Loucy (cell line): ENCODE measurements around the gene PLEKHG4B.

Experiments
- H2AFZ ChIP-seq: fragments of 200-600 bp; sonication (generic); 2 replicates; pipeline ENCODE4 v1.6.0; 2016; ENCODE audit warnings: antibody characterized with exemption, mild to moderate bottlenecking, low read length, moderate library complexity
- H3F3A ChIP-seq: fragments of 200-600 bp; 2 replicates; pipeline ENCODE4 v1.6.0; 2016; ENCODE audit warnings: antibody characterized with exemption, low read depth, mild to moderate bottlenecking
- H3K27me3 ChIP-seq: fragments of 200-600 bp; sonication (generic); 2 replicates; pipeline ENCODE4 v1.6.1; 2014; ENCODE audit warnings: low read length, mild to moderate bottlenecking; ENCODE audit not compliant: insufficient read depth, poor library complexity, severe bottlenecking
- H3K36me3 ChIP-seq: fragments of 200-600 bp; sonication (generic); 2 replicates; pipeline ENCODE4 v1.6.1; 2016; ENCODE audit warnings: low read length; ENCODE audit not compliant: insufficient read depth
- H3K4me1 ChIP-seq: fragments of 200-600 bp; sonication (generic); 2 replicates; pipeline ENCODE4 v1.5.1; 2014; ENCODE audit warnings: low read length, mild to moderate bottlenecking; ENCODE audit not compliant: insufficient read depth, poor library complexity, severe bottlenecking
- H3K4me2 ChIP-seq: fragments of 200-600 bp; sonication (generic); 2 replicates; pipeline ENCODE4 v1.6.0; 2014; ENCODE audit warnings: antibody characterized with exemption, low read length, low read depth, mild to moderate bottlenecking; ENCODE audit not compliant: poor library complexity, severe bottlenecking
- H3K4me3 ChIP-seq: fragments of 200-600 bp; sonication (generic); 2 replicates; pipeline ENCODE4 v1.5.1; 2014; ENCODE audit warnings: low read length, mild to moderate bottlenecking, mixed read lengths; ENCODE audit not compliant: poor library complexity, severe bottlenecking
- H3K79me2 ChIP-seq: fragments of 200-600 bp; sonication (generic); 2 replicates; pipeline ENCODE4 v1.6.1; 2014; ENCODE audit warnings: low read length; ENCODE audit not compliant: insufficient read depth
- H3K9ac ChIP-seq: fragments of 200-600 bp; sonication (generic); 2 replicates; pipeline ENCODE4 v1.6.0; 2014; ENCODE audit warnings: mild to moderate bottlenecking, low read depth, low read length, moderate library complexity; ENCODE audit not compliant: poor library complexity, severe bottlenecking
- H3K9me2 ChIP-seq: fragments of 200-600 bp; sonication (generic); replicated peaks from 2 replicates; pipeline ENCODE4 v1.6.1; 2016; ENCODE audit warnings: low read depth, low read length, mixed read lengths
- H3K9me3 ChIP-seq: fragments of 200-600 bp; sonication (generic); 2 replicates; pipeline ENCODE4 v1.6.1; 2014; ENCODE audit warnings: mild to moderate bottlenecking, antibody characterized with exemption, low read length, low read depth; ENCODE audit not compliant: insufficient read depth
- H4K20me1 ChIP-seq: fragments of 200-600 bp; sonication (generic); 2 replicates; pipeline ENCODE4 v1.6.0; 2014; ENCODE audit warnings: antibody characterized with exemption, low read length, mild to moderate bottlenecking; ENCODE audit not compliant: insufficient read depth, poor library complexity, severe bottlenecking
- EZH2phosphoT487 ChIP-seq: fragments of 200-600 bp; IDR thresholded peaks from 2 replicates; pipeline ENCODE4 v1.6.1; 2018; ENCODE audit warnings: antibody characterized with exemption, mild to moderate bottlenecking, moderate library complexity, borderline replicate concordance
- TF ChIP-seq, protein P1 (sequence below): fragments of 200-600 bp; sonication (generic); conservative IDR thresholded peaks from 2 replicates; pipeline ENCODE4 v1.5.1; 2014; ENCODE audit warnings: mild to moderate bottlenecking, antibody characterized with exemption, low read length

The PLEKHG4B gene

GRCh38 chr5:89337-90286 is 2.4 kb upstream of the PLEKHG4B start:
- Histone ChIP-seq H3K9me3 (no peaks in the 10 kb centered on the region; the same call in 1 of the 2 replicates), H3K36me3 (no peaks in the 10 kb centered on the region), H3K27me3 (no peaks in the 10 kb centered on the region)

GRCh38 chr5:90590-91547 is 1.1 kb upstream of the PLEKHG4B start:
- no peak overlapping the region for H2AFZ ChIP-seq
- no peaks in the 10 kb centered on the region for H3K27me3 ChIP-seq
- H3K9me2 ChIP-seq, result no peaks in the 10 kb centered on the region
- H3F3A ChIP-seq, result no peaks in the 10 kb centered on the region
- no peak for TF ChIP-seq EZH2phosphoT487
- TF ChIP-seq, protein P1, sequence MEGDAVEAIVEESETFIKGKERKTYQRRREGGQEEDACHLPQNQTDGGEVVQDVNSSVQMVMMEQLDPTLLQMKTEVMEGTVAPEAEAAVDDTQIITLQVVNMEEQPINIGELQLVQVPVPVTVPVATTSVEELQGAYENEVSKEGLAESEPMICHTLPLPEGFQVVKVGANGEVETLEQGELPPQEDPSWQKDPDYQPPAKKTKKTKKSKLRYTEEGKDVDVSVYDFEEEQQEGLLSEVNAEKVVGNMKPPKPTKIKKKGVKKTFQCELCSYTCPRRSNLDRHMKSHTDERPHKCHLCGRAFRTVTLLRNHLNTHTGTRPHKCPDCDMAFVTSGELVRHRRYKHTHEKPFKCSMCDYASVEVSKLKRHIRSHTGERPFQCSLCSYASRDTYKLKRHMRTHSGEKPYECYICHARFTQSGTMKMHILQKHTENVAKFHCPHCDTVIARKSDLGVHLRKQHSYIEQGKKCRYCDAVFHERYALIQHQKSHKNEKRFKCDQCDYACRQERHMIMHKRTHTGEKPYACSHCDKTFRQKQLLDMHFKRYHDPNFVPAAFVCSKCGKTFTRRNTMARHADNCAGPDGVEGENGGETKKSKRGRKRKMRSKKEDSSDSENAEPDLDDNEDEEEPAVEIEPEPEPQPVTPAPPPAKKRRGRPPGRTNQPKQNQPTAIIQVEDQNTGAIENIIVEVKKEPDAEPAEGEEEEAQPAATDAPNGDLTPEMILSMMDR, result no peak
- H3K4me2 ChIP-seq, result no peak overlapping the region
- H3K4me1 ChIP-seq, result no peaks in the 10 kb centered on the region
- H4K20me1 ChIP-seq, result no peaks in the 10 kb centered on the region
- H3K9ac ChIP-seq, result no peak overlapping the region
- H3K4me3 ChIP-seq, result no peak overlapping the region
- no peaks in the 10 kb centered on the region for H3K36me3 ChIP-seq
- no peaks in the 10 kb centered on the region; the same call in 1 of the 2 replicates for H3K9me3 ChIP-seq
- H3K79me2 ChIP-seq, result no peaks in the 10 kb centered on the region

More at GRCh38 chr5:89337-90286, 2.4 kb upstream of the PLEKHG4B start:
- Histone ChIP-seq H4K20me1 (no peaks in the 10 kb centered on the region), H3K9ac (no peak overlapping the region), H3K9me2 (no peaks in the 10 kb centered on the region), H3K79me2 (no peaks in the 10 kb centered on the region), H3K4me2 (no peak overlapping the region), H3K4me3 (no peak overlapping the region), H3K4me1 (no peaks in the 10 kb centered on the region), H2AFZ (no peak overlapping the region), H3F3A (no peaks in the 10 kb centered on the region)
- TF ChIP-seq, protein P1, result no peak
- TF ChIP-seq EZH2phosphoT487, result no peak

DNA sequence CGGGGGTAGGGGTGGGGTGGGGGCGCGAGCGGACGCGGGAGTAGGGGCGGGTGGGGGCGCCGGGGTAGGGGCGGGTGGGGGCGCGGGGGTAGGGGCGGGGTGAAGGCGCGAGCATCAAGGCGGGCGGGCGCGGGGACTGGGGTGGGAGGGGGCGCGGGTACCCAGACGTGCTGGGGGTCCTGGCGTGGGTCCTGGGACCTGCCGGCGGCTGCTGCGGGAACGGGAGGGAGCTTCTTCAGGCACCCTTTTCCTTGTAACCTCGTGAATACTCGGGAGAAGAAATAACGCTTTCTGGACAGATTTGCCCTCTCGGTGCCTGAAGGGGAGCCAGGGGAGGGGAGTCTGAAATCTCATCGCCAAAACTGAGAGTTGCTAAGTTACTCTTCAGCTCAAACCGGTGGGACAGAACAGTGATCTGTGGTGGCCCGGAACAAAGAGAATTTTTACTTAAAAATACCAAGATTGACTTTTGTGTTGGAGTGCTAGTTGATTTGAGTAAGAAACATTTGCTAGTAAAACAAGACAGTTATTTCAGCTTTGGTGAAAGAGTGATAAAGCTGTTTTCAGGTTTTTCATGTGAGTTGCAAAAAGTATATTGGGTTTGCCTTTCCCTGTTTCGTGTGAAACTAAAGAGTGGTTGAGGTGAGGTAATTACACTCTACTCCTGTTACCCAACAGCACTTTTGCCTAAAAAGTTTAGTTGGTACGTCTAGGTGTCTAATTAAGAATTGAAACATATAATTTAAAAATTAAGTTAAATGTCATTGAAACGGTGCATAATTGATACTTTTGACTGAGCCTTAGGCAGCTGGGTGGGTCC is 643 bp downstream of the PLEKHG4B start:
- no peaks in the 10 kb centered on the region for H4K20me1 ChIP-seq
- TF ChIP-seq, protein P1, result no peak
- no peak overlapping the region for H3K9ac ChIP-seq
- H2AFZ ChIP-seq, result no peak overlapping the region
- H3K4me3 ChIP-seq, result no peak overlapping the region
- H3K36me3 ChIP-seq, result no peaks in the 10 kb centered on the region
- H3K4me1 ChIP-seq, result no peaks in the 10 kb centered on the region
- H3K9me2 ChIP-seq, result no peaks in the 10 kb centered on the region
- H3K9me3 ChIP-seq, result no peaks in the 10 kb centered on the region; the same call in 1 of the 2 replicates
- H3K27me3 ChIP-seq, result no peaks in the 10 kb centered on the region
- no peak overlapping the region for H3K4me2 ChIP-seq
- H3K79me2 ChIP-seq, result no peaks in the 10 kb centered on the region
- no peaks in the 10 kb centered on the region for H3F3A ChIP-seq
